H1 (cell line): Measurements from ENCODE around the gene ANKRD24. TPM values are rescaled to one million over a fixed set of nuclear protein-coding genes. Genes with fewer than 3 reads are reported as not detected.

Source experiments
- CTCF ChIA-PET: fragments of 300-600 bp; sonication (Branson Sonifier 250); formaldehyde crosslinking; loops from one replicate; lab custom pipeline; 2021; ENCODE audit not compliant: partially characterized antibody; lab: Charles Lee
- POLR2A ChIA-PET: fragments of 300-600 bp; sonication (Branson Sonifier 250); formaldehyde crosslinking; loops from one replicate; lab custom pipeline; 2021; ENCODE audit warnings: inconsistent platforms; ENCODE audit not compliant: partially characterized antibody; lab: Charles Lee
- DNase-seq, 2 experiments: peaks; one replicate each; pipeline versions ENCODE4 v3.0.0 to v3.0.0-alpha.2; 2010 to 2022; ENCODE audit warnings: low spot score in 2 of 2, low read depth in 1 of 2, mixed read lengths in 1 of 2
- FAIRE-seq: peaks from 2 replicates; lab custom pipeline; 2011; peaks lifted over from hg19 to GRCh38; lab: Jason Lieb, UNC
- H2AFZ ChIP-seq: 2 replicates; pipeline ENCODE4 v1.8.1; 2012; ENCODE audit warnings: low read length, inconsistent platforms
- H2AK5ac ChIP-seq: 2 replicates; pipeline ENCODE4 v1.6.1; 2013; ENCODE audit warnings: low read depth, low read length
- H2BK120ac ChIP-seq: replicated peaks from 2 replicates; pipeline ENCODE3; 2013; ENCODE audit warnings: low read depth, low read length, inconsistent platforms
- H2BK12ac ChIP-seq: 2 replicates; pipeline ENCODE4 v1.6.1; 2013; ENCODE audit warnings: low read depth, low read length
- H2BK15ac ChIP-seq: 2 replicates; pipeline ENCODE4 v1.6.1; 2013; ENCODE audit warnings: low read length
- H2BK20ac ChIP-seq: 2 replicates; pipeline ENCODE4 v1.6.1; 2013; ENCODE audit warnings: low read length
- H2BK5ac ChIP-seq: 2 replicates; pipeline ENCODE4 v1.6.1; 2013; ENCODE audit warnings: low read depth, low read length
- H3K14ac ChIP-seq: 2 replicates; pipeline ENCODE4 v1.6.1; 2013; ENCODE audit warnings: inconsistent platforms; ENCODE audit not compliant: insufficient read length
- H3K18ac ChIP-seq: 2 replicates; pipeline ENCODE4 v1.6.1; 2013; ENCODE audit warnings: low read length; ENCODE audit errors: extremely low read depth
- H3K23ac ChIP-seq: 2 replicates; pipeline ENCODE4 v1.6.1; 2013; ENCODE audit warnings: inconsistent platforms; ENCODE audit not compliant: insufficient read length
- H3K23me2 ChIP-seq: 2 replicates; pipeline ENCODE4 v1.6.1; 2013; ENCODE audit warnings: low read depth, low read length
- H3K27ac ChIP-seq: 2 replicates; pipeline ENCODE4 v1.6.1; 2011; ENCODE audit warnings: low read depth, low read length, inconsistent platforms
- H3K27me3 ChIP-seq, 4 experiments: replicated peaks in 1 of 4; 1 replicate in 1 of 4; 2 replicates in 3 of 4; pipeline versions ENCODE4 v1.6.1 to v1.8.1; 2011 to 2013; ENCODE audit warnings: low read length in 3 of 4, mild to moderate bottlenecking in 3 of 4, inconsistent platforms in 2 of 4, mixed read lengths in 2 of 4, moderate library complexity in 1 of 4; ENCODE audit not compliant: control insufficient read depth in 3 of 4, insufficient read depth in 3 of 4; ENCODE audit errors: extremely low read depth in 1 of 4
- H3K36me3 ChIP-seq, 4 experiments: 2 replicates each; pipeline versions ENCODE4 v1.6.1 to v1.8.1; 2011 to 2013; ENCODE audit warnings: mild to moderate bottlenecking in 4 of 4, low read length in 3 of 4, moderate library complexity in 2 of 4, control low read depth in 1 of 4, inconsistent platforms in 1 of 4; ENCODE audit not compliant: insufficient read depth in 4 of 4, control insufficient read depth in 2 of 4
- H3K4ac ChIP-seq: replicated peaks from 2 replicates; pipeline ENCODE3; 2013; ENCODE audit warnings: low read length, low read depth, mixed read lengths, inconsistent platforms; ENCODE audit not compliant: insufficient read length
- H3K4me1 ChIP-seq, 4 experiments: replicated peaks in 1 of 4; 1 replicate in 1 of 4; 2 replicates in 3 of 4; pipeline versions ENCODE4 v1.6.1 to v1.8.1; 2011 to 2013; ENCODE audit warnings: low read length in 3 of 4, inconsistent platforms in 2 of 4, mixed read lengths in 1 of 4; ENCODE audit not compliant: insufficient read depth in 4 of 4, control insufficient read depth in 3 of 4
- H3K4me2 ChIP-seq, 2 experiments: 2 replicates each; pipeline versions ENCODE4 v1.6.1 to v1.8.1; 2011 to 2013; ENCODE audit warnings: low read depth in 2 of 2, low read length in 2 of 2, control low read depth in 1 of 2, inconsistent platforms in 1 of 2, mild to moderate bottlenecking in 1 of 2; ENCODE audit not compliant: insufficient read depth in 1 of 2
- H3K4me3 ChIP-seq, 4 experiments: fragments of 200-600, 300-600 bp in 1 of 4; sonication (generic), shearing (Covaris generic), sonication (Bioruptor Twin) in 1 of 4; 2 replicates each; pipeline versions ENCODE4 v1.5.1 to v1.8.1; 2011 to 2016; ENCODE audit warnings: low read length in 4 of 4, low read depth in 3 of 4, control low read depth in 2 of 4, inconsistent platforms in 2 of 4, mild to moderate bottlenecking in 2 of 4, mixed read lengths in 1 of 4, moderate library complexity in 1 of 4; ENCODE audit not compliant: insufficient read depth in 2 of 4; ENCODE audit errors: extremely low read depth in 1 of 4
- H3K56ac ChIP-seq: replicated peaks from 2 replicates; pipeline ENCODE3; 2013; ENCODE audit warnings: low read depth, mild to moderate bottlenecking, mixed read lengths, low read length, inconsistent platforms; ENCODE audit not compliant: insufficient read length
- H3K79me1 ChIP-seq: 2 replicates; pipeline ENCODE4 v1.6.1; 2013; ENCODE audit warnings: low read depth, low read length, control low read depth
- H3K79me2 ChIP-seq, 2 experiments: 2 replicates each; pipeline versions ENCODE4 v1.6.1 to v1.8.1; 2012 to 2013; ENCODE audit warnings: low read length in 2 of 2, mild to moderate bottlenecking in 2 of 2, inconsistent platforms in 1 of 2; ENCODE audit not compliant: insufficient read depth in 2 of 2, control insufficient read depth in 1 of 2
- H3K9ac ChIP-seq, 4 experiments: replicated peaks in 1 of 4; 1 replicate in 1 of 4; 2 replicates in 3 of 4; pipeline versions ENCODE4 v1.6.1 to v1.8.1; 2011 to 2013; ENCODE audit warnings: low read depth in 3 of 4, low read length in 3 of 4, control low read depth in 2 of 4, mild to moderate bottlenecking in 2 of 4, moderate library complexity in 2 of 4, inconsistent platforms in 1 of 4; ENCODE audit errors: extremely low read depth in 1 of 4
- H3K9me3 ChIP-seq, 2 experiments: 2 replicates each; pipeline versions ENCODE4 v1.6.1 to v1.8.1; 2012 to 2013; ENCODE audit warnings: mild to moderate bottlenecking in 2 of 2, moderate library complexity in 2 of 2, control low read depth in 1 of 2, inconsistent platforms in 1 of 2, low read depth in 1 of 2, low read length in 1 of 2, mixed read lengths in 1 of 2; ENCODE audit not compliant: insufficient read depth in 2 of 2
- H4K20me1 ChIP-seq, 2 experiments: replicated peaks in 1 of 2; 2 replicates each; pipeline versions ENCODE3 to v1.8.1; 2011 to 2013; ENCODE audit warnings: inconsistent platforms in 2 of 2, low read length in 2 of 2, mild to moderate bottlenecking in 1 of 2; ENCODE audit not compliant: insufficient read depth in 2 of 2, control insufficient read depth in 1 of 2
- H4K5ac ChIP-seq: 2 replicates; pipeline ENCODE4 v1.6.1; 2013; ENCODE audit warnings: low read length, low read depth, mixed read lengths, inconsistent platforms; ENCODE audit not compliant: insufficient read length
- H4K8ac ChIP-seq: 2 replicates; pipeline ENCODE4 v1.8.0; 2013; ENCODE audit warnings: mild to moderate bottlenecking, moderate library complexity, low read length, inconsistent platforms; ENCODE audit not compliant: insufficient read depth; ENCODE audit errors: extremely low read depth
- H4K91ac ChIP-seq: replicated peaks from 2 replicates; pipeline ENCODE3; 2013; ENCODE audit warnings: low read length, mixed read lengths, inconsistent platforms; ENCODE audit not compliant: insufficient read length
- ASH2L ChIP-seq: fragments of 200-600, 300-600 bp; sonication (generic); IDR thresholded peaks from one replicate; pipeline ENCODE4 v1.7.1; 2017; ENCODE audit warnings: low read length
- BACH1 ChIP-seq: IDR thresholded peaks from 2 replicates; pipeline ENCODE4 v1.6.1; 2012; ENCODE audit warnings: low read length, improper control_type of control experiment
- CHD2 ChIP-seq: IDR thresholded peaks from 2 replicates; pipeline ENCODE4 v1.6.1; 2012; ENCODE audit warnings: low read length, improper control_type of control experiment
- E2F6 ChIP-seq: IDR thresholded peaks from 2 replicates; pipeline ENCODE4 v1.6.1; 2012; ENCODE audit warnings: inconsistent platforms
- HDAC2 ChIP-seq, 2 experiments: fragments of 300-600 bp in 1 of 2; sonication (generic) in 1 of 2; IDR thresholded peaks; 2 replicates each; pipeline ENCODE4 v1.6.1; 2011 to 2012; ENCODE audit warnings: low read depth in 2 of 2, low read length in 2 of 2, mild to moderate bottlenecking in 2 of 2, moderate library complexity in 2 of 2, borderline replicate concordance in 1 of 2, inconsistent platforms in 1 of 2
- MAFK ChIP-seq: IDR thresholded peaks from 2 replicates; pipeline ENCODE4 v1.6.1; 2012; ENCODE audit warnings: low read depth, mild to moderate bottlenecking, improper control_type of control experiment, low read length
- MAX ChIP-seq: IDR thresholded peaks from 2 replicates; pipeline ENCODE4 v1.6.1; 2012; ENCODE audit warnings: inconsistent platforms
- POLR2A ChIP-seq, 2 experiments: IDR thresholded peaks; 1 replicate in 1 of 2; 2 replicates in 1 of 2; pipeline ENCODE4 v1.6.1; 2011; ENCODE audit warnings: low read depth in 2 of 2, low read length in 2 of 2, mild to moderate bottlenecking in 2 of 2; ENCODE audit errors: control extremely low read depth in 1 of 2
- SP1 ChIP-seq: IDR thresholded peaks from 2 replicates; pipeline ENCODE4 v1.6.1; 2011; ENCODE audit warnings: low read depth, low read length
- SP2 ChIP-seq: IDR thresholded peaks from 2 replicates; pipeline ENCODE4 v1.6.1; 2012; ENCODE audit warnings: mild to moderate bottlenecking, low read length, inconsistent platforms
- TAF1 ChIP-seq: IDR thresholded peaks from 2 replicates; pipeline ENCODE4 v1.6.1; 2011; ENCODE audit warnings: mild to moderate bottlenecking, low read depth, low read length
- TBP ChIP-seq: IDR thresholded peaks from 2 replicates; pipeline ENCODE4 v1.6.1; 2011; ENCODE audit warnings: low read depth, low read length, improper control_type of control experiment
- USF2 ChIP-seq: IDR thresholded peaks from 2 replicates; pipeline ENCODE4 v1.6.1; 2011; ENCODE audit warnings: low read length, improper control_type of control experiment
- YY1 ChIP-seq: IDR thresholded peaks from 2 replicates; pipeline ENCODE4 v1.6.1; 2011; ENCODE audit warnings: low read depth, mild to moderate bottlenecking, low read length
- WGBS, 2 experiments: shearing (Covaris generic) in 1 of 2; methylation state at CpG; one replicate each; pipeline versions ENCODE4 v1.1.6 to v1.1.7; 2013 to 2015; ENCODE audit warnings: low lambda C conversion rate in 2 of 2, mixed read lengths in 2 of 2, inconsistent platforms in 1 of 2, low coverage in 1 of 2, missing lambda C conversion rate in 1 of 2; ENCODE audit not compliant: insufficient replicate concordance in 2 of 2, insufficient coverage in 1 of 2, insufficient read length in 1 of 2; ENCODE audit errors: extremely low coverage in 1 of 2, missing lambda C conversion rate in 1 of 2; 5-methylcytosine and 5-hydroxymethylcytosine counted together
- polyA plus RNA-seq, 7 experiments: library from polyadenylated mRNA; depleted of rRNA in 3 of 7; stranded (reverse) in 5 of 7; unstranded in 2 of 7; fragments of >200 nt in 5 of 7; fragments of 200-250 nt in 2 of 7; gene quantifications; 1 replicate in 5 of 7; 2 replicates in 1 of 7; 4 replicates in 1 of 7; pipeline versions ENCODE4 v1.2.1 to v1.2.3, GENCODE V29; 2011 to 2013; ENCODE audit warnings: missing spikeins in 2 of 7, mixed read lengths in 2 of 7
- total RNA-seq: library from RNA; stranded (reverse); fragmentation: NEBNext Ultra II Directional; extraction: Animal tissue kit (Norgen Biotek cat#: 25700); gene quantifications from 2 replicates; pipeline ENCODE4 v1.2.1, GENCODE V29; 2021

Gene ANKRD24
- total and polyA plus RNA-seq, 2 of the 8 experiments (the other 6 are each of a cell fraction or from before 2014, with no cell fraction given): 7.6 to 14.1 TPM

DNA sequence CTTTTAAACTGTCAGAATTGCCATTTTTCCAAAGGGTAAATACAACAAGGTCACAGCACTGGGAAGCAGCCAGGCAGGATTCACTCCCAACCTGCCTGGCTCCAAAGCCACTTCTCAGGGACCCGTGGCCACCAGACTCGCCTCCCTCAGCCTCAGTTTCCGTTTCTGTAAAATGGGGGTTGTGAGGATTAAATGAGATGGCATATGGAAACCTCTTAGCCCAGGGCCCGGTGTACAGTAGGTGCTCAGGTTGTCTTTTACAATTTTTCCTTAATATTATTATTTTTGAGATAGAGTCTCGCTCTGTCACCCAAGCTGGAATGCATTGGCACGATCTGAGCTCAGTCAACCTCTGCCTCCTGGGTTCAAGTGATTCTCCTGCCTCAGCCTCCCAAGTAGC, 74.5 kb downstream of the ANKRD24 start:
- no peak for FAIRE-seq
- no peak for TF ChIP-seq YY1
- TF ChIP-seq SP1: no peak
- TF ChIP-seq TBP: no peak
- TF ChIP-seq TAF1: no peak
- TF ChIP-seq E2F6: no peak
- TF ChIP-seq POLR2A (IDR thresholded peaks at IDR 0.05; ENCODE audit: control extremely low read depth in 1 of 2, low read depth in 2 of 2, low read length in 2 of 2): no peak
- TF ChIP-seq USF2: no peak
- TF ChIP-seq SP2: no peak
- no peak for TF ChIP-seq HDAC2 (IDR thresholded peaks at IDR 0.05; ENCODE audit: borderline replicate concordance in 1 of 2, low read depth in 2 of 2, low read length in 2 of 2)
- no peak for TF ChIP-seq CHD2
- TF ChIP-seq MAFK: no peak
- no peak for TF ChIP-seq MAX
- TF ChIP-seq BACH1: no peak
- no peak for TF ChIP-seq ASH2L

More for the DNA sequence above, 74.5 kb downstream of the ANKRD24 start:
- no peak overlapping the region for H3K27ac ChIP-seq
- no peak overlapping the region for H4K8ac ChIP-seq
- H3K36me3 ChIP-seq: peaks cover 4 to 58% (median 32%) of the 10 kb centered on the region in 4 experiments; a peak in 7 of 8 replicates
- H3K9me3 ChIP-seq: peaks cover 7 to 11% of the 10 kb centered on the region in 2 experiments; a peak in 3 of 4 replicates
- H3K4me3 ChIP-seq: no peak overlapping the region
- H3K14ac ChIP-seq: no peak overlapping the region
- no peaks in the 10 kb centered on the region for H3K79me1 ChIP-seq
- H2BK120ac ChIP-seq: no peak overlapping the region
- H3K23ac ChIP-seq: no peak overlapping the region
- no peak overlapping the region for H3K56ac ChIP-seq
- no peak overlapping the region for H4K91ac ChIP-seq
- no peak overlapping the region for H3K9ac ChIP-seq
- WGBS, 2 experiments: 86% methylated on average over 6 of the region's 6 CpGs; no CpG with 5 or more reads in 1 of the 2 experiments
- no peak overlapping the region for H2BK12ac ChIP-seq
- no peak overlapping the region for H2BK15ac ChIP-seq
- H3K23me2 ChIP-seq: no peaks in the 10 kb centered on the region
- DNase-seq: no peak
- no peaks in the 10 kb centered on the region for H3K27me3 ChIP-seq
- H4K20me1 ChIP-seq: no peaks in the 10 kb centered on the region
- H2AFZ ChIP-seq: no peak overlapping the region
- no peak overlapping the region for H3K4ac ChIP-seq
- H2BK5ac ChIP-seq: no peak overlapping the region
- no peak overlapping the region for H4K5ac ChIP-seq
- CTCF ChIA-PET: interaction anchor here (0.9 to 4.2 kb wide), 7 partner anchors 10 to 96 kb away, joined by 3 to 27 read pairs (median 4); no protein-coding TSS in a partner anchor
- no peak overlapping the region for H3K4me2 ChIP-seq
- no peak overlapping the region for H2AK5ac ChIP-seq
- H3K18ac ChIP-seq: no peak overlapping the region
- no peaks in the 10 kb centered on the region for H3K79me2 ChIP-seq
- H2BK20ac ChIP-seq: no peak overlapping the region
- POLR2A ChIA-PET: interaction anchor here (2.6 to 3.9 kb wide), 2 partner anchors 9 to 10 kb away, joined by 7 to 16 read pairs; no protein-coding TSS in a partner anchor
- no peaks in the 10 kb centered on the region for H3K4me1 ChIP-seq
